SKM-1 (cell line): ENCODE results near the gene CD40LG.

Source experiments
- DNase-seq: peaks from one replicate; lab custom pipeline; 2025; ENCODE audit not compliant: unreplicated experiment; lab: John Stamatoyannopoulos, UW

Gene CD40LG

GRCh38 chrX:136692271-136692670 is 44.3 kb downstream of the CD40LG start:
- DNase-seq, result no peak

GRCh38 chrX:136694431-136695087 is 46.6 kb downstream of the CD40LG start:
- DNase-seq, result no peak

- DNase-seq, result no peak
Measured at GRCh38 chrX:136697156-136697555, 49.2 kb downstream of the CD40LG start.

GRCh38 chrX:136708348-136708747 is 60.4 kb downstream of the CD40LG start:
- no peak for DNase-seq
